Mesenchymal stem cell (in vitro differentiated cells and primary cell): ENCODE data around the gene DPM2.
A peak's percentile ranks its signal among the peaks of the same experiment; 100 is the strongest.

Source experiments
- DNase-seq: peaks from one replicate; pipeline ENCODE4 v3.0.0-alpha.2; 2013
- H2AFZ ChIP-seq: one replicate; pipeline ENCODE4 v1.6.1; 2013; ENCODE audit warnings: low read depth, mild to moderate bottlenecking, control low read depth, inconsistent platforms, low read length, moderate library complexity
- H2AK5ac ChIP-seq: 2 replicates; pipeline ENCODE4 v1.6.1; 2013; ENCODE audit warnings: low read length, moderate library complexity, mild to moderate bottlenecking, inconsistent platforms; ENCODE audit not compliant: severe bottlenecking
- H2BK120ac ChIP-seq: one replicate; pipeline ENCODE4 v1.6.1; 2013; ENCODE audit warnings: low read depth, mild to moderate bottlenecking, inconsistent platforms, low read length, moderate library complexity
- H2BK12ac ChIP-seq, 2 experiments: one replicate each; pipeline ENCODE4 v1.6.1; 2013; ENCODE audit warnings: inconsistent platforms in 2 of 2, low read length in 2 of 2, mild to moderate bottlenecking in 2 of 2, moderate library complexity in 2 of 2, control low read depth in 1 of 2
- H2BK15ac ChIP-seq: one replicate; pipeline ENCODE4 v1.6.1; 2013; ENCODE audit warnings: mild to moderate bottlenecking, low read depth, inconsistent platforms; ENCODE audit not compliant: poor library complexity, severe bottlenecking
- H2BK5ac ChIP-seq: 2 replicates; pipeline ENCODE4 v1.6.1; 2013; ENCODE audit warnings: low read depth, mild to moderate bottlenecking, low read length, control low read depth, inconsistent platforms; ENCODE audit not compliant: poor library complexity, severe bottlenecking
- H3K14ac ChIP-seq, 2 experiments: one replicate each; pipeline ENCODE4 v1.6.1; 2013; ENCODE audit warnings: inconsistent platforms in 2 of 2, low read length in 2 of 2, control low read depth in 1 of 2, mild to moderate bottlenecking in 1 of 2, moderate library complexity in 1 of 2
- H3K18ac ChIP-seq, 2 experiments: one replicate each; pipeline ENCODE4 v1.6.1; 2013; ENCODE audit warnings: inconsistent platforms in 2 of 2, low read length in 2 of 2, control low read depth in 1 of 2, low read depth in 1 of 2, mild to moderate bottlenecking in 1 of 2
- H3K23ac ChIP-seq, 2 experiments: one replicate each; pipeline ENCODE4 v1.6.1; 2013; ENCODE audit warnings: inconsistent platforms in 2 of 2, low read length in 2 of 2, mild to moderate bottlenecking in 2 of 2, moderate library complexity in 2 of 2, control low read depth in 1 of 2
- H3K27ac ChIP-seq: 2 replicates; pipeline ENCODE4 v1.5.1; 2013; ENCODE audit warnings: mild to moderate bottlenecking, moderate library complexity, low read length, control low read depth, inconsistent platforms; ENCODE audit not compliant: poor library complexity, severe bottlenecking
- H3K27me3 ChIP-seq, 2 experiments: 2 replicates each; pipeline versions ENCODE4 v1.6.1 to v1.7.0; 2013; ENCODE audit warnings: low read length in 2 of 2, mild to moderate bottlenecking in 2 of 2, moderate library complexity in 2 of 2, control low read depth in 1 of 2, inconsistent platforms in 1 of 2; ENCODE audit not compliant: control insufficient read depth in 1 of 2, insufficient read depth in 1 of 2
- H3K36me3 ChIP-seq, 2 experiments: 2 replicates each; pipeline versions ENCODE4 v1.6.1 to v1.7.0; 2013; ENCODE audit warnings: low read length in 2 of 2, control low read depth in 1 of 2, inconsistent platforms in 1 of 2, low read depth in 1 of 2, mild to moderate bottlenecking in 1 of 2; ENCODE audit not compliant: insufficient read depth in 2 of 2, control insufficient read depth in 1 of 2
- H3K4ac ChIP-seq, 2 experiments: one replicate each; pipeline ENCODE4 v1.6.1; 2013; ENCODE audit warnings: inconsistent platforms in 2 of 2, low read length in 2 of 2, mild to moderate bottlenecking in 2 of 2, moderate library complexity in 2 of 2, control low read depth in 1 of 2, low read depth in 1 of 2
- H3K4me1 ChIP-seq: 2 replicates; pipeline ENCODE4 v1.6.1; 2013; ENCODE audit warnings: low read depth, low read length, control low read depth; ENCODE audit not compliant: control insufficient read depth, insufficient read depth
- H3K4me2 ChIP-seq: 2 replicates; pipeline ENCODE4 v1.6.1; 2013; ENCODE audit warnings: low read length, mild to moderate bottlenecking, inconsistent platforms; ENCODE audit not compliant: poor library complexity, severe bottlenecking
- H3K4me3 ChIP-seq, 2 experiments: 2 replicates each; pipeline versions ENCODE4 v1.5.1 to v1.7.0; 2013; ENCODE audit warnings: low read length in 2 of 2, mild to moderate bottlenecking in 2 of 2, control low read depth in 1 of 2, low read depth in 1 of 2; ENCODE audit not compliant: insufficient read depth in 1 of 2
- H3K79me1 ChIP-seq: replicated peaks from 2 replicates; pipeline ENCODE4 v1.6.1; 2013; ENCODE audit warnings: mild to moderate bottlenecking, control low read depth, low read length, inconsistent platforms; ENCODE audit not compliant: poor library complexity, severe bottlenecking
- H3K9ac ChIP-seq: 2 replicates; pipeline ENCODE4 v1.7.0; 2013; ENCODE audit warnings: mild to moderate bottlenecking, low read length, moderate library complexity
- H3K9me3 ChIP-seq: 2 replicates; pipeline ENCODE4 v1.7.0; 2013; ENCODE audit warnings: mild to moderate bottlenecking, low read length; ENCODE audit not compliant: control insufficient read depth
- H4K8ac ChIP-seq: one replicate; pipeline ENCODE4 v1.6.1; 2013; ENCODE audit warnings: inconsistent platforms, mild to moderate bottlenecking, low read length, moderate library complexity
- H4K91ac ChIP-seq: one replicate; pipeline ENCODE4 v1.6.1; 2013; ENCODE audit warnings: mild to moderate bottlenecking, low read length, inconsistent platforms
- WGBS: methylation state at CpG from one replicate; pipeline ENCODE4 v1.1.7; 2013; ENCODE audit warnings: mixed read lengths; 5-methylcytosine and 5-hydroxymethylcytosine counted together

Gene DPM2

DNA sequence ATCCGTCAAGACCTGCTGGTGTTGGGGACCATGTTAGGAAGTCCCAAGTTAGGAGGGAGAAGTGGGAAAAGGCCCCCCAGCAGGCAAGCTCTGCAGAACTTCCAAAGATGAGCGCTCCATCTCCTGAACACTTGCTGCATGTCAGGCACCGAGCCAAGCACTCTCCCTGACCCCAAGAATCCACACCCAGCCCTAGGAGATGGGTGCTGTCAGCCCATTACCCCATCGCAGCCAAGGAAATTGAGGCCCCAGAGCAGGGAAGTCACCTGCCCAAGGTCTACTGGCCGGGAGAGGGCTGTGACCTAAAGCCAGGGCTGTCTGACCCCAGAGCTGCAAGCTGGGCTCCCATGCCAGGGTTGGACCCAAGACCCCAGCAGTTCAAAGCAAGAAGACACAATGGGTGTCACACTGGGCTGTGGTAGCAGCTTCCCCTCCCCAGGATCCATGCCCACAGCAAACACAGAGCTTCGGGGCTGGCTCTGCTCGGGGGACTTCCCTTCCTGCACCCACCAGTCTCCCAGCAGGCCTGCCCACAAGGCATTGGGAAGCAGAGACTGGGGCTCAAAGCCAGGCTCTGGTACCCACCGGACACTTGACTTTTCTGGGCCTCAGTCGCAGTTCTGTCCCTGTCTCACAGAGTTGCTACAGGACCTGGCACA lies 29.6 kb upstream of the DPM2 start:
- Histone ChIP-seq H3K4ac (peak overlapping the region; percentile 57 to 75), H2BK5ac (no peak overlapping the region), H3K4me1 (peaks cover 66% of the 10 kb centered on the region), H3K9me3 (no peaks in the 10 kb centered on the region), H3K23ac (no peak overlapping the region), H4K91ac (peak overlapping the region; percentile 91), H4K8ac (peak overlapping the region; percentile 5), H3K27ac (no peak overlapping the region), H3K36me3 (peaks cover 0 to 9% of the 10 kb centered on the region in 2 experiments), H3K79me1 (peaks cover 55% of the 10 kb centered on the region), H3K18ac (peak overlapping the region; percentile 92 to 96), H3K4me3 (no peak overlapping the region), H3K14ac (peak overlapping the region in 1 of 2 experiments; percentile 12), H3K27me3 (no peaks in the 10 kb centered on the region), H2BK120ac (peak overlapping the region; percentile 82), H3K9ac (no peak overlapping the region), H3K4me2 (no peak overlapping the region), H2BK15ac (peak overlapping the region; percentile 89), H2AK5ac (peak overlapping the region; percentile 8), H2AFZ (no peak overlapping the region), H2BK12ac (peak overlapping the region; percentile 85 to 93)
- 90% methylated on average over 8 of the region's 9 CpGs for WGBS
- DNase-seq: no peak

DNA sequence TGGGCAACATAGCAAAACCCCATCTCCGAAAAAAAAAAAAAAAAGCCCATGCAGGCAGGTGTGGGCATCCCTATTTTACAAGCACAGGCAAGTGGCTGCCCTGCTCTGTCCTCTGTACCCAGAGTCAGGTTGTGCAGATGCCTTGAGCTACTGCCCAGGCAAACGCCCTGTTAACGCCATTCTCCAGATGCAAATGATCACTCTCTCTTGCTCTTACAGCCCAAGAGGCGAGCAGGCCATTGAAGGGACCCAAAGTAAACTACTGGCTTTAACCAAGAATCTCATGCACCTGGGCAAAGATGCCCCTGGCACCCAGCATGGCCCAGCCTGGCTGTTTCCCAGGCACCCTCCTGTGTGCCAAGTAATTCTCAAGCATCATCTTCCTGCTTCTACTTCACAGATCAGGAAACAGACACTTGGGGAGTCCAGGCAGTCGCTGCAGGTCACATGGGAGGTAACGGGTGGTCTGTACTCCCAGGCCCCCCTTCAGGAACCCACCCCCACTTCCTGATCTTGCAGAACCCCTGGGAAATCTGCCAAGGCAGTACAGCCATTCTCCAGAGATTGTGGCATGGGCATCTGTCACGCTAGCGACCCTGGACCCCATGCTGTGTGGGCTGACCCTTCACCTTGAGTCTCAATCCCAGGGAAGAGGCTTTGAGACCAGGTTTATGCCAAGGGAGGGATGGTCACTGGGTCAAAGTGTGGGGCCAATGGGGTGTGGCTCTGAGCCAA lies 28.9 kb upstream of the DPM2 start:
- Histone ChIP-seq H3K36me3 (peaks cover 0 to 13% of the 10 kb centered on the region in 2 experiments), H3K27ac (no peak overlapping the region), H2BK5ac (no peak overlapping the region), H3K79me1 (peaks cover 60% of the 10 kb centered on the region), H2BK12ac (peak overlapping the region; percentile 85 to 93), H3K9ac (peak overlapping the region; percentile 81), H3K18ac (peak overlapping the region; percentile 92 to 96), H3K14ac (peak overlapping the region in 1 of 2 experiments; percentile 89), H3K4me1 (peaks cover 60% of the 10 kb centered on the region), H3K9me3 (no peaks in the 10 kb centered on the region), H3K4ac (peak overlapping the region; percentile 77 to 97), H3K4me2 (no peak overlapping the region), H3K27me3 (no peaks in the 10 kb centered on the region), H3K23ac (no peak overlapping the region), H2BK15ac (peak overlapping the region; percentile 89), H2AFZ (no peak overlapping the region), H3K4me3 (no peak overlapping the region), H2AK5ac (no peak overlapping the region), H4K91ac (peak overlapping the region; percentile 91), H4K8ac (no peak overlapping the region), H2BK120ac (peak overlapping the region; percentile 11)
- WGBS: 80% methylated on average over 8 of the region's 8 CpGs
- DNase-seq: no peak

DNA sequence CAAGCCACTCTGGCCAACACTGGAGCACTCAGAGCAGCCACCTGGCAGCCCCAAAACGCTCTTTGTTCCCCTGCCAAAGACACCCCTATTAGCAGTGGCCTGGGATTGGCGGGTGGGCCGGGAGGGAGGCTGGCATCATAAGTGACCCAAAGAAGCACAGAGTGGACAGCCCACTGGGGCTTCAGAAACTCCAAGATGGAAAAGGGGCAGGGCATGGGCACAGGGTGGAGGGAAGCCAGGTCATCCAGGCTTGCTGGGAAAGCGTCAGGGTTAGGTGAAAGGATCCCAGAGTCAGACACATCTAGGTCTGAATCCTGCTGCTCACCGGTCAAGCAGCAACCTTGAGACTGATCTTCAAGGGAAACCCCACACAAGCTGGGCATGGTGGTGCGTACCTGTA lies 28.3 kb upstream of the DPM2 start:
- 86% methylated on average over 6 of the region's 6 CpGs for WGBS

More for the DNA sequence above, 28.3 kb upstream of the DPM2 start:
- Histone ChIP-seq H4K91ac (peak overlapping the region; percentile 99), H4K8ac (peak overlapping the region; percentile 95), H3K36me3 (peaks cover 0 to 14% of the 10 kb centered on the region in 2 experiments), H3K14ac (peak overlapping the region in 1 of 2 experiments; percentile 93), H2AK5ac (peak overlapping the region; percentile 64), H3K27me3 (no peaks in the 10 kb centered on the region), H3K9me3 (no peaks in the 10 kb centered on the region), H2BK5ac (no peak overlapping the region), H2AFZ (peak overlapping the region; percentile 10), H3K4me1 (peaks cover 56% of the 10 kb centered on the region), H3K18ac (peak overlapping the region; percentile 70 to 96), H3K4me3 (no peak overlapping the region), H3K4ac (peak overlapping the region; percentile 97 to 98), H3K79me1 (peaks cover 64% of the 10 kb centered on the region), H3K27ac (peak overlapping the region; percentile 65), H3K23ac (peak overlapping the region in 1 of 2 experiments; percentile 84), H3K4me2 (no peak overlapping the region), H2BK12ac (peak overlapping the region; percentile 78 to 87), H2BK15ac (peak overlapping the region; percentile 92), H3K9ac (peak overlapping the region; percentile 81), H2BK120ac (peak overlapping the region; percentile 99)
- DNase-seq: no peak
